ENCODE results near the gene PVALB. TPM values are rescaled to one million over a fixed set of nuclear protein-coding genes. Genes with fewer than 3 reads are reported as not detected.

Gene PVALB
- total RNA-seq, 3 donors from 2014 or later (not counting 1 experiment from before 2014, with no cell fraction given) = 0.99 TPM; not detected in 2

DNA sequence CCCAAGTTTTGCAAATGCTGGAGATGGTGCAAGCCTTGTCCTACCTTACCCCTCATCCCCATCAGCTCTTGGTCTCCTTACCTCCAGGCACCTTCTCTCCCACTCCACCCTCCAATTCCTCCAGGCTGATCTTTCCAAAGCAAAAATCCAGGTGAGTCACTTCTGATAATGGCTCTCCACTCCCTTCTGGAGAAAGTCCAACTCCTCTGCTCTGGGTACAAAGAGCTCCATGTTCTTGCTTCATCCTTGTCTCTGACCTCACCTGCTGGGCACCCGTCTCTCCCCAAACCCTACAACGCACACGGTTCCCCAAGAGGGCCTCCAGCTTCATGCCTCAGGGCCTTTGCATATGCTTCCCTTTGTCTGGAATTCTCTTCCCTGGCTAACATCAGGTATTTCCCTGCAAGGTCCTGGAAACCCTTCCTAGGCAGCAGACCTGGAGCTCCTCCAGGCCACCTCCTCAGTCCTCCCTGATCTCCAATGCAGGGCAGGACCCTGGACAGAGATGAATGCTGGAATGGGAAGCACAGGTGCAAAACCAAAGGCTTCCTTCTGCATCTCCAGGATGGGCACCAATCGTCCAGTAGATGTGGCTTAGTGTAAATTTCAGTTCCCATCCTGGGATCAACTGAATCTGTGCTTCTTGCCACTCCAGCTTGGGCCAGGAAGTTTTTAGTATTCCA lies 63.6 kb downstream of the PVALB start:
- Mint-ChIP-seq H3K36me3 (no peaks in the 10 kb centered on the region), H3K27me3 (ENCODE audit: low read depth in 2 of 2) (peaks cover 15 to 25% of the 10 kb centered on the region in 2 donors), H3K27ac (no peak overlapping the region), H3K9me3 (no peaks in the 10 kb centered on the region), H3K4me3 (no peak overlapping the region), H3K4me1 (peaks cover 5 to 7% of the 10 kb centered on the region in 2 donors)
- no peaks in the 10 kb centered on the region for H3K9me3 ChIP-seq (ENCODE audit: control insufficient read depth, insufficient read depth, low read length)
- TF ChIP-seq, protein P1, sequence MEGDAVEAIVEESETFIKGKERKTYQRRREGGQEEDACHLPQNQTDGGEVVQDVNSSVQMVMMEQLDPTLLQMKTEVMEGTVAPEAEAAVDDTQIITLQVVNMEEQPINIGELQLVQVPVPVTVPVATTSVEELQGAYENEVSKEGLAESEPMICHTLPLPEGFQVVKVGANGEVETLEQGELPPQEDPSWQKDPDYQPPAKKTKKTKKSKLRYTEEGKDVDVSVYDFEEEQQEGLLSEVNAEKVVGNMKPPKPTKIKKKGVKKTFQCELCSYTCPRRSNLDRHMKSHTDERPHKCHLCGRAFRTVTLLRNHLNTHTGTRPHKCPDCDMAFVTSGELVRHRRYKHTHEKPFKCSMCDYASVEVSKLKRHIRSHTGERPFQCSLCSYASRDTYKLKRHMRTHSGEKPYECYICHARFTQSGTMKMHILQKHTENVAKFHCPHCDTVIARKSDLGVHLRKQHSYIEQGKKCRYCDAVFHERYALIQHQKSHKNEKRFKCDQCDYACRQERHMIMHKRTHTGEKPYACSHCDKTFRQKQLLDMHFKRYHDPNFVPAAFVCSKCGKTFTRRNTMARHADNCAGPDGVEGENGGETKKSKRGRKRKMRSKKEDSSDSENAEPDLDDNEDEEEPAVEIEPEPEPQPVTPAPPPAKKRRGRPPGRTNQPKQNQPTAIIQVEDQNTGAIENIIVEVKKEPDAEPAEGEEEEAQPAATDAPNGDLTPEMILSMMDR (IDR thresholded peaks at IDR 0.05) = no peak
- DNase-seq (no peak), ATAC-seq (no peak)
- H3K27me3 ChIP-seq (ENCODE audit: control insufficient read depth, insufficient read depth, low read length) = peaks cover 3% of the 10 kb centered on the region
- H3K4me1 ChIP-seq (ENCODE audit: control insufficient read depth, insufficient read depth, low read length) = no peaks in the 10 kb centered on the region
- intact Hi-C loops (cut with micrococcal nuclease) = no loop called here
- H3K27ac ChIP-seq (ENCODE audit: low read length) = no peak overlapping the region
- no peak overlapping the region for H3K4me3 ChIP-seq (ENCODE audit: low read length)
- WGBS (ENCODE audit: insufficient coverage) = 75% methylated on average over 4 of the region's 4 CpGs
- H3K36me3 ChIP-seq (ENCODE audit: control insufficient read depth, insufficient read depth, low read length) = no peaks in the 10 kb centered on the region

Other genes starting within 250 kb of the PVALB start
- not detected for gene CACNG2, start 113.3 kb downstream of the PVALB start, total RNA-seq
- gene IFT27, start 40.9 kb downstream of the PVALB start, total RNA-seq = 10 to 100 TPM; 16.5 to 30.1 (median 27.1) TPM
- gene NCF4, start 44.0 kb upstream of the PVALB start, total RNA-seq = 10 to 100 TPM in 1 of 3 donors, 1 to 10 TPM in 2; 2.6 to 33.2 (median 3.1) TPM
- 100 to 1,000 TPM in 1 of 3 donors, 1 to 10 TPM in 2; 3.8 to 274 (median 8.2) TPM for gene CSF2RB, start 96.6 kb upstream of the PVALB start, total RNA-seq
- 1 to 10 TPM; 3.1 to 4.9 (median 4.3) TPM for gene TST, start 202.4 kb upstream of the PVALB start, total RNA-seq
- 10 to 100 TPM; 21.4 to 23.9 (median 22.9) TPM for gene MPST, start 202.7 kb upstream of the PVALB start, total RNA-seq
- 10 to 100 TPM; 21.3 to 29.4 (median 22.9) TPM for gene KCTD17, start 234.7 kb upstream of the PVALB start, total RNA-seq